ENCODE results near the gene OR5C1. TPM values are rescaled to one million over a fixed set of nuclear protein-coding genes. Genes with fewer than 3 reads are reported as not detected.

OR5C1 gene
- not detected in 2 replicates for total RNA-seq

GRCh38 chr9:122788831-122789230, at the start of gene OR5C1:
Gene OR5C1 (plus strand): TSS chr9:122788933. CDS start chr9:122788933, 0 bp downstream.
- no peak within 1 kb of the TSS for H3K4me3 ChIP-seq (ENCODE audit: low read depth, low read length)
- H3K36me3 ChIP-seq (ENCODE audit: control insufficient read depth, insufficient read depth, low read length) = no peaks in the 10 kb centered on the region
- DNase-seq (ENCODE audit: low read depth) = no peak
- FAIRE-seq = no peak
- TF ChIP-seq CTCF (IDR thresholded peaks at IDR 0.05; ENCODE audit: insufficient read depth, low read length, severe bottlenecking) = no peak
- H3K27me3 ChIP-seq (ENCODE audit: control insufficient read depth, insufficient read depth, low read length) = no peaks in the 10 kb centered on the region

- H3K4me3 ChIP-seq (ENCODE audit: low read depth, low read length) = no peak within 1 kb of the TSS
- FAIRE-seq (no peak), DNase-seq (ENCODE audit: low read depth) (no peak)
- H3K36me3 ChIP-seq (ENCODE audit: control insufficient read depth, insufficient read depth, low read length) = no peaks in the 10 kb centered on the region
- TF ChIP-seq CTCF (IDR thresholded peaks at IDR 0.05; ENCODE audit: insufficient read depth, low read length, severe bottlenecking) = no peak
- H3K27me3 ChIP-seq (ENCODE audit: control insufficient read depth, insufficient read depth, low read length) = no peaks in the 10 kb centered on the region
Observed at GRCh38 chr9:122742003-122742402, 46.7 kb upstream of the OR5C1 start, which contains the start of gene OR1L6. Gene OR1L6 (plus strand): TSS chr9:122742303. CDS start chr9:122749848, 7,545 bp downstream.

- no peak overlapping the region for H3K4me3 ChIP-seq (ENCODE audit: low read depth, low read length)
- no peak for FAIRE-seq
Observed at GRCh38 chr9:122754825-122755224, 33.9 kb upstream of the OR5C1 start.

GRCh38 chr9:122767817-122768216, 20.9 kb upstream of the OR5C1 start:
- DNase-seq (ENCODE audit: low read depth) (no peak), FAIRE-seq (no peak)
- no peaks in the 10 kb centered on the region for H3K27me3 ChIP-seq (ENCODE audit: control insufficient read depth, insufficient read depth, low read length)
- H3K4me3 ChIP-seq (ENCODE audit: low read depth, low read length) = no peak overlapping the region
- H3K36me3 ChIP-seq (ENCODE audit: control insufficient read depth, insufficient read depth, low read length) = no peaks in the 10 kb centered on the region
- TF ChIP-seq CTCF (IDR thresholded peaks at IDR 0.05; ENCODE audit: insufficient read depth, low read length, severe bottlenecking) = no peak

More at GRCh38 chr9:122754825-122755224, 33.9 kb upstream of the OR5C1 start:
- TF ChIP-seq CTCF (IDR thresholded peaks at IDR 0.05; ENCODE audit: insufficient read depth, low read length, severe bottlenecking) = no peak
- DNase-seq (ENCODE audit: low read depth) = no peak
- no peaks in the 10 kb centered on the region for H3K27me3 ChIP-seq (ENCODE audit: control insufficient read depth, insufficient read depth, low read length)
- no peaks in the 10 kb centered on the region for H3K36me3 ChIP-seq (ENCODE audit: control insufficient read depth, insufficient read depth, low read length)

GRCh38 chr9:122777052-122777451, 11.7 kb upstream of the OR5C1 start:
- TF ChIP-seq CTCF (IDR thresholded peaks at IDR 0.05; ENCODE audit: insufficient read depth, low read length, severe bottlenecking) = no peak
- no peaks in the 10 kb centered on the region for H3K36me3 ChIP-seq (ENCODE audit: control insufficient read depth, insufficient read depth, low read length)
- DNase-seq (ENCODE audit: low read depth) = no peak
- H3K4me3 ChIP-seq (ENCODE audit: low read depth, low read length) = no peak overlapping the region
- H3K27me3 ChIP-seq (ENCODE audit: control insufficient read depth, insufficient read depth, low read length) = no peaks in the 10 kb centered on the region
- FAIRE-seq = no peak

GRCh38 chr9:122777935-122778627, 10.7 kb upstream of the OR5C1 start:
- Histone ChIP-seq H3K36me3 (ENCODE audit: control insufficient read depth, insufficient read depth, low read length) (no peaks in the 10 kb centered on the region), H3K4me3 (ENCODE audit: low read depth, low read length) (no peak overlapping the region), H3K27me3 (ENCODE audit: control insufficient read depth, insufficient read depth, low read length) (no peaks in the 10 kb centered on the region)
- FAIRE-seq (no peak), DNase-seq (ENCODE audit: low read depth) (peak; percentile 32)
- TF ChIP-seq CTCF (IDR thresholded peaks at IDR 0.05; ENCODE audit: insufficient read depth, low read length, severe bottlenecking) = no peak

All from bronchial epithelial cell (primary cell).